IPS-NIHi7 (cell line): ENCODE results near the gene NELL1.

ENCODE experiments used
- DNase-seq: peaks from one replicate; pipeline ENCODE4 v3.0.0; 2012; ENCODE audit warnings: mixed read lengths; ENCODE audit errors: extremely low spot score

NELL1 gene

GRCh38 chr11:21564095-21564494 lies 894.7 kb downstream of the NELL1 start:
- no peak for DNase-seq

- no peak for DNase-seq
Measured at GRCh38 chr11:21564833-21565682, 895.7 kb downstream of the NELL1 start.

GRCh38 chr11:21566521-21567117 lies 897.2 kb downstream of the NELL1 start:
- DNase-seq: no peak

GRCh38 chr11:21567645-21568290 lies 898.4 kb downstream of the NELL1 start:
- DNase-seq: no peak

GRCh38 chr11:21572210-21572609 lies 902.8 kb downstream of the NELL1 start:
- DNase-seq: no peak

GRCh38 chr11:21582791-21583190 lies 913.4 kb downstream of the NELL1 start:
- DNase-seq: no peak

- no peak for DNase-seq
Measured at GRCh38 chr11:21588754-21589153, 919.4 kb downstream of the NELL1 start.

- DNase-seq: no peak
Measured at GRCh38 chr11:21602699-21603098, 933.3 kb downstream of the NELL1 start.

GRCh38 chr11:21603886-21604285 lies 934.5 kb downstream of the NELL1 start:
- DNase-seq: no peak

- DNase-seq: no peak
Measured at GRCh38 chr11:21604564-21604963, 935.2 kb downstream of the NELL1 start.

- DNase-seq: no peak
Measured at GRCh38 chr11:21612326-21612725, 942.9 kb downstream of the NELL1 start.

GRCh38 chr11:21614961-21615360 lies 945.6 kb downstream of the NELL1 start:
- no peak for DNase-seq

- no peak for DNase-seq
Measured at GRCh38 chr11:21615955-21616371, 946.6 kb downstream of the NELL1 start.

- no peak for DNase-seq
Measured at GRCh38 chr11:21622566-21622965, 953.2 kb downstream of the NELL1 start.

GRCh38 chr11:21622995-21623394 lies 953.6 kb downstream of the NELL1 start:
- DNase-seq: no peak
